Sigmoid colon (tissue), 7 donors: Measurements from ENCODE around the gene FERMT2. TPM values are rescaled to one million over a fixed set of nuclear protein-coding genes. Genes with fewer than 3 reads are reported as not detected.

Source experiments
- DNase-seq: peaks from one replicate; pipeline ENCODE4 v3.0.0-alpha.2; 2019
- H3K27ac ChIP-seq, 4 donors: fragments of 200-600 bp; sonication (generic); one replicate each; pipeline ENCODE4 v1.5.1; 2016 to 2019; ENCODE audit warnings: mild to moderate bottlenecking in 1 of 4
- H3K27me3 ChIP-seq, 3 donors: fragments of 200-600 bp; sonication (generic); one replicate each; pipeline ENCODE4 v1.5.1; 2019; ENCODE audit warnings: mild to moderate bottlenecking in 1 of 3
- H3K36me3 ChIP-seq, 4 donors: fragments of 200-600 bp; sonication (generic); one replicate each; pipeline ENCODE4 v1.5.1; 2016 to 2019
- H3K4me1 ChIP-seq, 4 donors: fragments of 200-600 bp; sonication (generic); one replicate each; pipeline ENCODE4 v1.5.1; 2017 to 2019
- H3K4me3 ChIP-seq, 4 donors: fragments of 200-600 bp; sonication (generic); one replicate each; pipeline ENCODE4 v1.5.1; 2017 to 2019; ENCODE audit warnings: mild to moderate bottlenecking in 2 of 4, moderate library complexity in 1 of 4
- H3K9me3 ChIP-seq, 4 donors: fragments of 200-600 bp in 3 of 4; sonication (generic) in 3 of 4; one replicate each; pipeline versions ENCODE4 v1.5.1 to v1.6.1; 2013 to 2019
- EP300 ChIP-seq, 4 donors: sonication (generic); formaldehyde crosslinking; IDR thresholded peaks; one replicate each; pipeline ENCODE4 v1.6.1; 2017; ENCODE audit warnings: antibody characterized with exemption in 4 of 4
- POLR2A ChIP-seq, 2 donors: fragments of 450-650 bp; IDR thresholded peaks; one replicate each; pipeline ENCODE4 v1.6.1; 2016; ENCODE audit warnings: antibody characterized with exemption in 2 of 2, mild to moderate bottlenecking in 2 of 2, moderate library complexity in 2 of 2
- POLR2AphosphoS5 ChIP-seq, 4 donors: sonication (generic); formaldehyde crosslinking; IDR thresholded peaks; one replicate each; pipeline ENCODE4 v1.6.1; 2017; ENCODE audit warnings: antibody characterized with exemption in 4 of 4
- WGBS, 2 donors: extraction: QIAGEN DNeasy Blood & Tissue Kit; methylation state at CpG; one replicate each; pipeline ENCODE4 v1.1.7; 2013; 5-methylcytosine and 5-hydroxymethylcytosine counted together
- intact Hi-C: fragments of 100-400 bp; cut with DNase I; formaldehyde crosslinking; loops from one replicate; pipeline ENCODE4 v1.15.1; 2023
- polyA plus RNA-seq, 3 donors: library from polyadenylated mRNA; stranded (reverse); fragments of 200-250 nt; gene quantifications; one replicate each; pipeline ENCODE4 v1.2.3, GENCODE V29; 2013
- total RNA-seq, 4 donors: library from RNA; depleted of rRNA; stranded (reverse); fragments of >200 nt; gene quantifications; one replicate each; pipeline ENCODE4 v1.1.0, GENCODE V29; 2016
- TF ChIP-seq, protein P1 (sequence below), 4 experiments: fragments of 450-650 bp in 3 of 4; fragments of 200-600 bp in 1 of 4; IDR thresholded peaks; one replicate each; pipeline ENCODE4 v1.5.1; 2016 to 2019; ENCODE audit warnings: antibody characterized with exemption in 4 of 4, mild to moderate bottlenecking in 3 of 4, moderate library complexity in 2 of 4
- donor health status: healthy with polysubstance abuse.
- donor health status: Bipolar disorder and iron deficiency.
- donor health status: healthy.

Gene FERMT2
- total and polyA plus RNA-seq, 7 donors: 3.0 to 317 (median 278) TPM

DNA sequence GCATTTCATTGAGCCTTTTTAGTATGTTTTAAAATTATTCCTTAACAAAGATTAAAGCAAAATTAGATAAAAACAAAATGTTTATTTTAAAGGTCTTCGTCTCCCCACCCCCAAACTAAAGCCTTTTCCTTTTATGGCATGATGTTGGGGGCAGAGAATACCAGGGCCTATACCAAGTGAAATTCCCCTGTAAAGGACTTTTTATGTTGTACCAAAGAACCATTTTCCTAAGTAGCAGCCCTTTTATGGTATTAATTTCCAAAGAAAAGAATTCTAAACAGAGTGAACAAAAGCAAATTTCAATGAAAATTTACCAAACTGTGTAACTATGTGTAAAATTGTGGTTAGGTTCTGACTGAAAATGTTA is 87.5 kb downstream of the FERMT2 start:
- no peak for TF ChIP-seq POLR2A (IDR thresholded peaks at IDR 0.05)
- no peak for TF ChIP-seq EP300 (IDR thresholded peaks at IDR 0.05)
- TF ChIP-seq POLR2AphosphoS5 (IDR thresholded peaks at IDR 0.05): no peak
- TF ChIP-seq, protein P1, sequence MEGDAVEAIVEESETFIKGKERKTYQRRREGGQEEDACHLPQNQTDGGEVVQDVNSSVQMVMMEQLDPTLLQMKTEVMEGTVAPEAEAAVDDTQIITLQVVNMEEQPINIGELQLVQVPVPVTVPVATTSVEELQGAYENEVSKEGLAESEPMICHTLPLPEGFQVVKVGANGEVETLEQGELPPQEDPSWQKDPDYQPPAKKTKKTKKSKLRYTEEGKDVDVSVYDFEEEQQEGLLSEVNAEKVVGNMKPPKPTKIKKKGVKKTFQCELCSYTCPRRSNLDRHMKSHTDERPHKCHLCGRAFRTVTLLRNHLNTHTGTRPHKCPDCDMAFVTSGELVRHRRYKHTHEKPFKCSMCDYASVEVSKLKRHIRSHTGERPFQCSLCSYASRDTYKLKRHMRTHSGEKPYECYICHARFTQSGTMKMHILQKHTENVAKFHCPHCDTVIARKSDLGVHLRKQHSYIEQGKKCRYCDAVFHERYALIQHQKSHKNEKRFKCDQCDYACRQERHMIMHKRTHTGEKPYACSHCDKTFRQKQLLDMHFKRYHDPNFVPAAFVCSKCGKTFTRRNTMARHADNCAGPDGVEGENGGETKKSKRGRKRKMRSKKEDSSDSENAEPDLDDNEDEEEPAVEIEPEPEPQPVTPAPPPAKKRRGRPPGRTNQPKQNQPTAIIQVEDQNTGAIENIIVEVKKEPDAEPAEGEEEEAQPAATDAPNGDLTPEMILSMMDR (IDR thresholded peaks at IDR 0.05): no peak
- Histone ChIP-seq H3K4me1 (peaks cover 0 to 17% (median 7%) of the 10 kb centered on the region in 4 donors), H3K27ac (peak overlapping the region; percentile 46 to 74 (median 68)), H3K36me3 (peaks cover 18 to 98% (median 30%) of the 10 kb centered on the region in 4 donors), H3K4me3 (no peak overlapping the region), H3K27me3 (no peaks in the 10 kb centered on the region), H3K9me3 (no peaks in the 10 kb centered on the region)
- intact Hi-C loops: no loop called here
- WGBS, 2 donors: 65 to 93% methylated on average over 1 of the region's 1 CpG
- DNase-seq: no peak

DNA sequence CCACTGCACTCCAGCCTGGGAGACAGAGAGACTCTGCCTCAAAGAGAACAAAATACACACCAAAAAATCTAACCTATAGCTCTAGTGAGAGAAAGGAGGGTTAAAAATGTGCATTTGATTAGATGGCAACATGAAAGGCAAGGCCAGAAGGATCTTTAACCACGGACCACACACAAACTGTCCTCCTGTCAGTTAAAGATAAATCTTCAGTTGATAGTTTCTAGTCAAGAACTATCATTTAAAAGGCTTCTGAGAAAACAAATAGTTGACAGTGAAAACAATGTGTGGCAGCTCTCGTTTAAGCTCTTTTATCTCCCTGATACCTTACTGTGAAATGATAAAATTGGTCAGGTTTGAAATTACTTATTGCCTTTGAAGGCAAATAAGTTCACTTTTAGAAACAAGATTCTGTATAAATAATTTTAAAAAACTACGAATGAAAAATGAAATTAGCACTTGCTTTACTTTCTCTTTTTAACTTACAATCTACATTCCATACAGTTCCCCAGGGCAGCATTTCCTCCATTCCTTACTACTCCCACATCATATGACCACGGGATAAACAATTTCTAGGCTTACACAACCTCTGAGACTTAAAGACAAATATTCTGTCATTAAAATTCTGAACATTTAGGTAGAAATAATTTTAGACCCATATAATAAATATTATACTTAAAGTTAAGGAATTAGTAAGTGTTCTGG is 88.1 kb downstream of the FERMT2 start:
- no peak for DNase-seq
- Histone ChIP-seq H3K4me3 (no peak overlapping the region), H3K4me1 (peaks cover 0 to 17% (median 7%) of the 10 kb centered on the region in 4 donors), H3K27ac (peak overlapping the region; percentile 46 to 74 (median 68)), H3K36me3 (peaks cover 22 to 98% (median 31%) of the 10 kb centered on the region in 4 donors), H3K27me3 (no peaks in the 10 kb centered on the region), H3K9me3 (no peaks in the 10 kb centered on the region)
- intact Hi-C loops: no loop called here
- 39 to 55% methylated on average over 4 of the region's 4 CpGs for WGBS, 2 donors
- TF ChIP-seq POLR2A (IDR thresholded peaks at IDR 0.05) (no peak), EP300 (IDR thresholded peaks at IDR 0.05) (no peak), POLR2AphosphoS5 (IDR thresholded peaks at IDR 0.05) (no peak)
- TF ChIP-seq, protein P1 (IDR thresholded peaks at IDR 0.05): no peak

DNA sequence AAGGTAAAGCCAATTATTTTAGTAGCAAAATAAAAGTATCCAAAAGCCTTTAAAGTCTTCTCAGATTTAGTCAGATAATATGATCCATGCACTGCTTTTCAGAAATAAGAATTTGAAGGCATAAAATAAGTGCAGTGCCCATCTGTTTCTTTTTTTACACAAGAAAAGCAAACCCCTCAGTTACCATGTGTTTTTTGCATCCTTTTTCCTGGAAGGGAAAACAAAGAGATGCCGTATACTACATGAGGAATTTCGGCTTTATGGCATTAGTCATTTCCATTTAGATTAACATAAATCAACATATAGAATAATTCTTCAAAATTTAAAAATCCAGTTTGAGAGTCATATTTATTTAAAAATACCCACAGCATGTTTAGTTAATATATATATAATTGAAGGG is 89.4 kb downstream of the FERMT2 start:
- H3K36me3 ChIP-seq: peaks cover 25 to 98% (median 37%) of the 10 kb centered on the region in 4 donors
- H3K27ac ChIP-seq: no peak overlapping the region
- no peaks in the 10 kb centered on the region for H3K9me3 ChIP-seq
- 85 to 94% methylated on average over 2 of the region's 2 CpGs for WGBS, 2 donors
- H3K4me1 ChIP-seq: peaks cover 0 to 17% (median 4%) of the 10 kb centered on the region in 4 donors
- no peak overlapping the region for H3K4me3 ChIP-seq
- DNase-seq: no peak
- no peaks in the 10 kb centered on the region for H3K27me3 ChIP-seq
- intact Hi-C loops: no loop called here
- TF ChIP-seq, protein P1 (IDR thresholded peaks at IDR 0.05): no peak
- no peak for TF ChIP-seq POLR2AphosphoS5 (IDR thresholded peaks at IDR 0.05)
- TF ChIP-seq EP300 (IDR thresholded peaks at IDR 0.05): no peak
- TF ChIP-seq POLR2A (IDR thresholded peaks at IDR 0.05): no peak

DNA sequence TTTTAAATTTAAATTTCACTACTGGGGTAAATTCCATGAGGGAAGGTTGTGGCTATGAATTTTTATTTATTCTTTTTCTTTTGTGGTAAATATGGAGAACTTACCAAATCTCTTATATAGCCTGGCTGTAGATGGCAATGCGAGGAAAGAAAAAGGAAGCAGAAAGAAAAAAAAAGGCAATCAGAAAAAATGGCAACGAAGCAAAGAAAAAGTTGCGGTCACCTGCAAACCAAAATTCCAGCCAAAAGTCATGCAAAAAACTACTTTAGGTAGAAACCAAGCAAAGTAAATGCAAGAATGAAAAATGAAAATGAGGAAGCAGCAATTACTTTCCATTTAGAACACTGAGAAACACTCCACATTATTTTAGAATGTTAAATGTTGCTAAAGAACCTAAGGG is 89.9 kb downstream of the FERMT2 start:
- H3K4me1 ChIP-seq: peaks cover 0 to 17% (median 4%) of the 10 kb centered on the region in 4 donors
- H3K27ac ChIP-seq: no peak overlapping the region
- TF ChIP-seq, protein P1 (IDR thresholded peaks at IDR 0.05): no peak
- TF ChIP-seq POLR2A (IDR thresholded peaks at IDR 0.05) (no peak), EP300 (IDR thresholded peaks at IDR 0.05) (no peak), POLR2AphosphoS5 (IDR thresholded peaks at IDR 0.05) (no peak)
- DNase-seq: no peak
- peaks cover 25 to 98% (median 37%) of the 10 kb centered on the region in 4 donors for H3K36me3 ChIP-seq
- H3K4me3 ChIP-seq: no peak overlapping the region
- 76 to 90% methylated on average over 3 of the region's 3 CpGs for WGBS, 2 donors
- no peaks in the 10 kb centered on the region for H3K27me3 ChIP-seq
- intact Hi-C loops: no loop called here
- H3K9me3 ChIP-seq: no peaks in the 10 kb centered on the region
